Epithelial cell of esophagus (primary cell): ENCODE data around the gene SORCS2.

Source experiments
- DNase-seq: peaks from one replicate; pipeline ENCODE4 v3.0.0; 2010; ENCODE audit warnings: low read depth
- H3K4me3 ChIP-seq: 2 replicates; pipeline ENCODE4 v1.5.1; 2011; ENCODE audit warnings: mild to moderate bottlenecking, low read length, control low read depth
- CTCF ChIP-seq: IDR thresholded peaks from 2 replicates; pipeline ENCODE4 v1.5.1; 2011; ENCODE audit warnings: low read depth, mild to moderate bottlenecking, low read length, control low read depth, inconsistent platforms; ENCODE audit not compliant: insufficient read depth; ENCODE audit errors: missing control alignments

SORCS2 gene

DNA sequence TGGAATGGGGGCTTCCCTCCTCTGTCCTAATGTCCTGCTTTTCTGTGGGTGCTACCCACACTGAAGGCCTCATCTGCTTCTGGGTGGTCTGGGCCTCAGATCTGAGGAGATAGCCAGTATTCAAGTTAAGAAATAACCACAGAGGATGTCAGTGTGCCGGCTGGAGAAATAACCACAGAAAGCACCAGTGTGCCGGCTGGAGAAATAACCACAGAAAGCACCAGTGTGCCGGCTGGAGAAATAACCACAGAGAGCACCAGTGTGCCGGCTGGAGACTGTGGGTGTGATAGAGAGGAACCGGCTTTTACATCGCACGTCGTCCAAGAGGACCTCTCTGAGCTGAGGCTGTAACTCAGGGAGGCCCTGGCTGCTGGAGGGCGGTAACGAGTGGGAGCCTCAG is 308.1 kb downstream of the SORCS2 start:
- no peak for DNase-seq
- no peak for TF ChIP-seq CTCF

GRCh38 chr4:7501314-7501713 is 309.0 kb downstream of the SORCS2 start:
- H3K4me3 ChIP-seq: no peak overlapping the region
- no peak for TF ChIP-seq CTCF
- DNase-seq: no peak

More for the DNA sequence above, 308.1 kb downstream of the SORCS2 start:
- no peak overlapping the region for H3K4me3 ChIP-seq

DNA sequence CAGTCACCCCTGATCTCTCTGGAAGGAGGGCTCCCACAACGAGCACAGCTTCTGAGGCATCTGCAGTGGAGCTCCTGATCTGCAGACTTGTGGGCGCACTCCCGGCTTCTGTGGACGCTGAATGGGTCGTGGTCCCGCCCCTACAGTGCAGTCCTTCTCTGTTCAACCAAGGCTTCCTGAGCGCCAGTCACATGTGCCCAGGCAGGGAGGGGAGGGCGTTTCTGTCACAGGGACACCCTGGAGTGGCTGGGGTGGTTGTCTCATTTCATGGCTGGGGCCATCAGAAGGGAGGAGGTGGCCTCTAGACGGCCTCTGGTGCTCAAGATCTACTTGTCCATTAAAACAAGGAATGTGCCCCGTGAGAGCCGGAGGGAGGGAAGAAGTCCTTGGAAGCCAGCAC is 309.5 kb downstream of the SORCS2 start:
- no peak for TF ChIP-seq CTCF
- DNase-seq: no peak
- no peak overlapping the region for H3K4me3 ChIP-seq

GRCh38 chr4:7503559-7504249 is 311.4 kb downstream of the SORCS2 start:
- H3K4me3 ChIP-seq: no peak overlapping the region
- no peak for DNase-seq
- TF ChIP-seq CTCF: no peak

DNA sequence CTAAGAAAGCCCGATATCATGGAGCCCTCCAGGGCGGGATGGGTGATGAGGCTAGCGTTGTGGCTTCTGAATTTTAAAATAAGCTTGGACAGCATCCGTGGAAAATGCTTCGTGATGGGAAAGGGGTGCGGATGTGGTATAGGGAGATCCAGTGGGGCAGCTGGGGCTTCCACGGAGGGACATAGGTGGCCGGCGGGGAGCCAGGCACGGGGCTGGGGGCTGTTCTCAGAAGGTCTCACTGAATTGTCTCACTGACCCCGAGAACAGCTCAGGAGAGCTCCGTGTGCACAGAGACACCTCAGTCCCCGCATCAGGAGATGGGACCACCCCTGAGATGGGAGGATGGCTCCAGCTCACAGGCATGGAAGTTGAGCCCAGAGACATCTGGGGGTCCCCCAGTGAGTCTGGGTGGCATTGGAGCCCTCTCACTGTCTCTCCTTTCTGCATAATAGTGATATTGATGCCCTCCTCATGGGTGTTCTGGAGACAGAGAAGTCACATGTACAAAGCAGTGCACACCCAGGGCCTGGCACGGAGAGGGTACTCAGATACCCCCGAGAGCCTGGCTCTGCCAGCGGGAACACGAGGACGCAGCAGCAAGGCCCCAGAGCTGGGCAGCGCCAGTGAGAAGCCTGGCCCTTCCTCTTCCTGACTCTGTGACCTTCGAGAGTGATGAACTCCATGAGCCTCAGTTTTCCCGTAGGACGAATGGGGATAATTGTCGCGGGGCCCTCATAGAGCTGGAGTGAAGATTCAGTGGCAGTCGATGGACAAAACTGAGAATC is 313.0 kb downstream of the SORCS2 start:
- H3K4me3 ChIP-seq: no peak overlapping the region
- TF ChIP-seq CTCF: no peak
- DNase-seq: no peak

DNA sequence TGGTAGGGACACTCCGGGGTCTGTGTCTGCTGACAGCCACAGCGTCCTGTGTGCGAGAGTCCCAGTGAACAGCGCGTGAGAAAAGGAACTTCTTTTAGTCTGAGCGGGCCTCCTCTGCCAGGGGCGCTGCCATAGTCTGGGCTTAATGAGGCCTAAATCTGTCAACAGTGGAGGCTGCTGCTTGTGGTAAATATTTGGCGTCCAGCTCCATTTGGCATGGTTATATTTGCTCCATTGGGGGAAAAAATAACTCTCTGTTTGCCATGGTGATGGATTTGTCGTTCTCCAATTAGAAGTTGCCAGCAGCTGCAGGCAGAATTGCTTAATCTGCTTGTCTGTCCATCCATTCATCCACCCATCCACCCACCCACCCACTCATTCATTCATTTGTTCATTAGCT is 313.8 kb downstream of the SORCS2 start:
- TF ChIP-seq CTCF: no peak
- DNase-seq: no peak
- H3K4me3 ChIP-seq: no peak overlapping the region
